GM19328 (cell line): ENCODE results near the gene PPIP5K1.
"Not testable (repeated sequence)": the region's sequence is repeated elsewhere in the genome, so short reads cannot be mapped to it uniquely, and the experiment has no call there.

Experiments
- ATAC-seq: cut with Tn5 transposase; IDR thresholded peaks from one replicate; pipeline ENCODE4 v1.9.1; 2021; ENCODE audit warnings: mild to moderate bottlenecking, moderate library complexity; ENCODE audit not compliant: unreplicated experiment

Gene PPIP5K1

GRCh38 chr15:43547539-43547938 is 42.5 kb downstream of the PPIP5K1 start:
- no peak for ATAC-seq

- ATAC-seq = no peak
Observed at GRCh38 chr15:43545426-43545825, 44.6 kb downstream of the PPIP5K1 start.

- no peak for ATAC-seq
Observed at GRCh38 chr15:43544266-43544665, 45.7 kb downstream of the PPIP5K1 start.

- ATAC-seq = no peak
Observed at GRCh38 chr15:43541785-43542184, 48.2 kb downstream of the PPIP5K1 start.

- no peak for ATAC-seq
Observed at GRCh38 chr15:43538091-43538490, 51.9 kb downstream of the PPIP5K1 start.

GRCh38 chr15:43534897-43535296 is 55.1 kb downstream of the PPIP5K1 start:
- ATAC-seq = no peak

- not testable (repeated sequence) for ATAC-seq
Observed at GRCh38 chr15:43532826-43533225, 57.2 kb downstream of the PPIP5K1 start.

- ATAC-seq = no peak
Observed at GRCh38 chr15:43531018-43531670, 58.9 kb downstream of the PPIP5K1 start.

- no peak for ATAC-seq
Observed at GRCh38 chr15:43529587-43530345, 60.2 kb downstream of the PPIP5K1 start.

- no peak for ATAC-seq
Observed at GRCh38 chr15:43529141-43529540, 60.9 kb downstream of the PPIP5K1 start.

GRCh38 chr15:43528542-43529007 is 61.4 kb downstream of the PPIP5K1 start:
- ATAC-seq = no peak

GRCh38 chr15:43527802-43528541 is 62.0 kb downstream of the PPIP5K1 start:
- ATAC-seq = no peak

GRCh38 chr15:43527016-43527801 is 62.8 kb downstream of the PPIP5K1 start:
- no peak for ATAC-seq

GRCh38 chr15:43526261-43526930 is 63.6 kb downstream of the PPIP5K1 start:
- ATAC-seq = no peak

- no peak for ATAC-seq
Observed at GRCh38 chr15:43525131-43525530, 64.9 kb downstream of the PPIP5K1 start.

GRCh38 chr15:43524254-43524845 is 65.7 kb downstream of the PPIP5K1 start:
- ATAC-seq = no peak

- ATAC-seq = no peak
Observed at GRCh38 chr15:43523646-43524045, 66.4 kb downstream of the PPIP5K1 start.

- ATAC-seq = no peak
Observed at GRCh38 chr15:43522247-43522646, 67.8 kb downstream of the PPIP5K1 start.

GRCh38 chr15:43521419-43521818 is 68.6 kb downstream of the PPIP5K1 start:
- ATAC-seq = no peak

GRCh38 chr15:43520138-43520537 is 69.9 kb downstream of the PPIP5K1 start:
- no peak for ATAC-seq
